H1 (cell line): ENCODE results near the gene ATR. TPM values are rescaled to one million over a fixed set of nuclear protein-coding genes. Genes with fewer than 3 reads are reported as not detected.

Experiments used
- CTCF ChIA-PET: fragments of 300-600 bp; sonication (Branson Sonifier 250); formaldehyde crosslinking; loops from one replicate; lab custom pipeline; 2021; ENCODE audit not compliant: partially characterized antibody; lab: Charles Lee
- POLR2A ChIA-PET: fragments of 300-600 bp; sonication (Branson Sonifier 250); formaldehyde crosslinking; loops from one replicate; lab custom pipeline; 2021; ENCODE audit warnings: inconsistent platforms; ENCODE audit not compliant: partially characterized antibody; lab: Charles Lee
- DNase-seq, 2 experiments: peaks; one replicate each; pipeline versions ENCODE4 v3.0.0 to v3.0.0-alpha.2; 2010 to 2022; ENCODE audit warnings: low spot score in 2 of 2, low read depth in 1 of 2, mixed read lengths in 1 of 2
- FAIRE-seq: peaks from 2 replicates; lab custom pipeline; 2011; peaks lifted over from hg19 to GRCh38; lab: Jason Lieb, UNC
- H2AFZ ChIP-seq: 2 replicates; pipeline ENCODE4 v1.8.1; 2012; ENCODE audit warnings: low read length, inconsistent platforms
- H2AK5ac ChIP-seq: 2 replicates; pipeline ENCODE4 v1.6.1; 2013; ENCODE audit warnings: low read depth, low read length
- H2BK120ac ChIP-seq: replicated peaks from 2 replicates; pipeline ENCODE3; 2013; ENCODE audit warnings: low read depth, low read length, inconsistent platforms
- H2BK12ac ChIP-seq: 2 replicates; pipeline ENCODE4 v1.6.1; 2013; ENCODE audit warnings: low read depth, low read length
- H2BK15ac ChIP-seq: 2 replicates; pipeline ENCODE4 v1.6.1; 2013; ENCODE audit warnings: low read length
- H2BK20ac ChIP-seq: 2 replicates; pipeline ENCODE4 v1.6.1; 2013; ENCODE audit warnings: low read length
- H2BK5ac ChIP-seq: 2 replicates; pipeline ENCODE4 v1.6.1; 2013; ENCODE audit warnings: low read depth, low read length
- H3K14ac ChIP-seq: 2 replicates; pipeline ENCODE4 v1.6.1; 2013; ENCODE audit warnings: inconsistent platforms; ENCODE audit not compliant: insufficient read length
- H3K18ac ChIP-seq: 2 replicates; pipeline ENCODE4 v1.6.1; 2013; ENCODE audit warnings: low read length; ENCODE audit errors: extremely low read depth
- H3K23ac ChIP-seq: 2 replicates; pipeline ENCODE4 v1.6.1; 2013; ENCODE audit warnings: inconsistent platforms; ENCODE audit not compliant: insufficient read length
- H3K23me2 ChIP-seq: 2 replicates; pipeline ENCODE4 v1.6.1; 2013; ENCODE audit warnings: low read depth, low read length
- H3K27ac ChIP-seq: 2 replicates; pipeline ENCODE4 v1.6.1; 2011; ENCODE audit warnings: low read depth, low read length, inconsistent platforms
- H3K27me3 ChIP-seq, 4 experiments: replicated peaks in 1 of 4; 1 replicate in 1 of 4; 2 replicates in 3 of 4; pipeline versions ENCODE4 v1.6.1 to v1.8.1; 2011 to 2013; ENCODE audit warnings: low read length in 3 of 4, mild to moderate bottlenecking in 3 of 4, inconsistent platforms in 2 of 4, mixed read lengths in 2 of 4, moderate library complexity in 1 of 4; ENCODE audit not compliant: control insufficient read depth in 3 of 4, insufficient read depth in 3 of 4; ENCODE audit errors: extremely low read depth in 1 of 4
- H3K36me3 ChIP-seq, 4 experiments: 2 replicates each; pipeline versions ENCODE4 v1.6.1 to v1.8.1; 2011 to 2013; ENCODE audit warnings: mild to moderate bottlenecking in 4 of 4, low read length in 3 of 4, moderate library complexity in 2 of 4, control low read depth in 1 of 4, inconsistent platforms in 1 of 4; ENCODE audit not compliant: insufficient read depth in 4 of 4, control insufficient read depth in 2 of 4
- H3K4ac ChIP-seq: replicated peaks from 2 replicates; pipeline ENCODE3; 2013; ENCODE audit warnings: low read length, low read depth, mixed read lengths, inconsistent platforms; ENCODE audit not compliant: insufficient read length
- H3K4me1 ChIP-seq, 4 experiments: replicated peaks in 1 of 4; 1 replicate in 1 of 4; 2 replicates in 3 of 4; pipeline versions ENCODE4 v1.6.1 to v1.8.1; 2011 to 2013; ENCODE audit warnings: low read length in 3 of 4, inconsistent platforms in 2 of 4, mixed read lengths in 1 of 4; ENCODE audit not compliant: insufficient read depth in 4 of 4, control insufficient read depth in 3 of 4
- H3K4me2 ChIP-seq, 2 experiments: 2 replicates each; pipeline versions ENCODE4 v1.6.1 to v1.8.1; 2011 to 2013; ENCODE audit warnings: low read depth in 2 of 2, low read length in 2 of 2, control low read depth in 1 of 2, inconsistent platforms in 1 of 2, mild to moderate bottlenecking in 1 of 2; ENCODE audit not compliant: insufficient read depth in 1 of 2
- H3K4me3 ChIP-seq, 4 experiments: fragments of 200-600, 300-600 bp in 1 of 4; sonication (generic), shearing (Covaris generic), sonication (Bioruptor Twin) in 1 of 4; 2 replicates each; pipeline versions ENCODE4 v1.5.1 to v1.8.1; 2011 to 2016; ENCODE audit warnings: low read length in 4 of 4, low read depth in 3 of 4, control low read depth in 2 of 4, inconsistent platforms in 2 of 4, mild to moderate bottlenecking in 2 of 4, mixed read lengths in 1 of 4, moderate library complexity in 1 of 4; ENCODE audit not compliant: insufficient read depth in 2 of 4; ENCODE audit errors: extremely low read depth in 1 of 4
- H3K56ac ChIP-seq: replicated peaks from 2 replicates; pipeline ENCODE3; 2013; ENCODE audit warnings: low read depth, mild to moderate bottlenecking, mixed read lengths, low read length, inconsistent platforms; ENCODE audit not compliant: insufficient read length
- H3K79me1 ChIP-seq: 2 replicates; pipeline ENCODE4 v1.6.1; 2013; ENCODE audit warnings: low read depth, low read length, control low read depth
- H3K79me2 ChIP-seq, 2 experiments: 2 replicates each; pipeline versions ENCODE4 v1.6.1 to v1.8.1; 2012 to 2013; ENCODE audit warnings: low read length in 2 of 2, mild to moderate bottlenecking in 2 of 2, inconsistent platforms in 1 of 2; ENCODE audit not compliant: insufficient read depth in 2 of 2, control insufficient read depth in 1 of 2
- H3K9ac ChIP-seq, 4 experiments: replicated peaks in 1 of 4; 1 replicate in 1 of 4; 2 replicates in 3 of 4; pipeline versions ENCODE4 v1.6.1 to v1.8.1; 2011 to 2013; ENCODE audit warnings: low read depth in 3 of 4, low read length in 3 of 4, control low read depth in 2 of 4, mild to moderate bottlenecking in 2 of 4, moderate library complexity in 2 of 4, inconsistent platforms in 1 of 4; ENCODE audit errors: extremely low read depth in 1 of 4
- H3K9me3 ChIP-seq, 2 experiments: 2 replicates each; pipeline versions ENCODE4 v1.6.1 to v1.8.1; 2012 to 2013; ENCODE audit warnings: mild to moderate bottlenecking in 2 of 2, moderate library complexity in 2 of 2, control low read depth in 1 of 2, inconsistent platforms in 1 of 2, low read depth in 1 of 2, low read length in 1 of 2, mixed read lengths in 1 of 2; ENCODE audit not compliant: insufficient read depth in 2 of 2
- H4K20me1 ChIP-seq, 2 experiments: replicated peaks in 1 of 2; 2 replicates each; pipeline versions ENCODE3 to v1.8.1; 2011 to 2013; ENCODE audit warnings: inconsistent platforms in 2 of 2, low read length in 2 of 2, mild to moderate bottlenecking in 1 of 2; ENCODE audit not compliant: insufficient read depth in 2 of 2, control insufficient read depth in 1 of 2
- H4K5ac ChIP-seq: 2 replicates; pipeline ENCODE4 v1.6.1; 2013; ENCODE audit warnings: low read length, low read depth, mixed read lengths, inconsistent platforms; ENCODE audit not compliant: insufficient read length
- H4K8ac ChIP-seq: 2 replicates; pipeline ENCODE4 v1.8.0; 2013; ENCODE audit warnings: mild to moderate bottlenecking, moderate library complexity, low read length, inconsistent platforms; ENCODE audit not compliant: insufficient read depth; ENCODE audit errors: extremely low read depth
- H4K91ac ChIP-seq: replicated peaks from 2 replicates; pipeline ENCODE3; 2013; ENCODE audit warnings: low read length, mixed read lengths, inconsistent platforms; ENCODE audit not compliant: insufficient read length
- CBX5 ChIP-seq: fragments of 300-800, 300-1000 bp; sonication (generic); IDR thresholded peaks from 2 replicates; pipeline ENCODE4 v1.7.1; 2016; ENCODE audit warnings: antibody characterized with exemption, low read length, low read depth
- RAD21 ChIP-seq, 2 experiments: IDR thresholded peaks in 1 of 2; conservative IDR thresholded peaks in 1 of 2; 2 replicates each; pipeline ENCODE4 v1.6.1; 2011; ENCODE audit warnings: low read depth in 2 of 2, low read length in 2 of 2, improper control_type of control experiment in 1 of 2, inconsistent platforms in 1 of 2, mild to moderate bottlenecking in 1 of 2, moderate library complexity in 1 of 2
- WGBS, 2 experiments: shearing (Covaris generic) in 1 of 2; methylation state at CpG; one replicate each; pipeline versions ENCODE4 v1.1.6 to v1.1.7; 2013 to 2015; ENCODE audit warnings: low lambda C conversion rate in 2 of 2, mixed read lengths in 2 of 2, inconsistent platforms in 1 of 2, low coverage in 1 of 2, missing lambda C conversion rate in 1 of 2; ENCODE audit not compliant: insufficient replicate concordance in 2 of 2, insufficient coverage in 1 of 2, insufficient read length in 1 of 2; ENCODE audit errors: extremely low coverage in 1 of 2, missing lambda C conversion rate in 1 of 2; 5-methylcytosine and 5-hydroxymethylcytosine counted together
- polyA plus RNA-seq, 7 experiments: library from polyadenylated mRNA; depleted of rRNA in 3 of 7; stranded (reverse) in 5 of 7; unstranded in 2 of 7; fragments of >200 nt in 5 of 7; fragments of 200-250 nt in 2 of 7; gene quantifications; 1 replicate in 5 of 7; 2 replicates in 1 of 7; 4 replicates in 1 of 7; pipeline versions ENCODE4 v1.2.1 to v1.2.3, GENCODE V29; 2011 to 2013; ENCODE audit warnings: missing spikeins in 2 of 7, mixed read lengths in 2 of 7
- total RNA-seq: library from RNA; stranded (reverse); fragmentation: NEBNext Ultra II Directional; extraction: Animal tissue kit (Norgen Biotek cat#: 25700); gene quantifications from 2 replicates; pipeline ENCODE4 v1.2.1, GENCODE V29; 2021
- TF ChIP-seq, protein P1 (sequence below): IDR thresholded peaks from 2 replicates; pipeline ENCODE4 v1.6.1; 2012; ENCODE audit warnings: low read length, inconsistent platforms

ATR gene
- total and polyA plus RNA-seq, 2 of the 8 experiments (the other 6 are each of a cell fraction or from before 2014, with no cell fraction given): 8.4 to 23.2 TPM

- Histone ChIP-seq H3K56ac (no peak overlapping the region), H2BK20ac (no peak overlapping the region), H2BK15ac (no peak overlapping the region), H2AK5ac (no peak overlapping the region), H3K23ac (no peak overlapping the region), H3K9me3 (peaks cover 18 to 20% of the 10 kb centered on the region in 2 experiments), H4K5ac (no peak overlapping the region), H3K4me3 (no peak overlapping the region), H3K79me2 (no peaks in the 10 kb centered on the region), H3K23me2 (no peaks in the 10 kb centered on the region), H3K4me1 (no peaks in the 10 kb centered on the region), H4K91ac (no peak overlapping the region), H3K27me3 (no peaks in the 10 kb centered on the region), H3K18ac (no peak overlapping the region), H3K36me3 (peaks cover 0 to 40% (median 16%) of the 10 kb centered on the region in 4 experiments; a peak in 4 of 8 replicates), H3K14ac (no peak overlapping the region), H3K79me1 (no peaks in the 10 kb centered on the region), H2BK120ac (no peak overlapping the region), H2BK5ac (no peak overlapping the region), H4K20me1 (no peaks in the 10 kb centered on the region), H2AFZ (no peak overlapping the region), H4K8ac (no peak overlapping the region), H2BK12ac (no peak overlapping the region), H3K27ac (no peak overlapping the region), H3K9ac (no peak overlapping the region), H3K4ac (no peak overlapping the region), H3K4me2 (no peak overlapping the region)
- CTCF ChIA-PET: no interaction called here
- TF ChIP-seq, protein P1, sequence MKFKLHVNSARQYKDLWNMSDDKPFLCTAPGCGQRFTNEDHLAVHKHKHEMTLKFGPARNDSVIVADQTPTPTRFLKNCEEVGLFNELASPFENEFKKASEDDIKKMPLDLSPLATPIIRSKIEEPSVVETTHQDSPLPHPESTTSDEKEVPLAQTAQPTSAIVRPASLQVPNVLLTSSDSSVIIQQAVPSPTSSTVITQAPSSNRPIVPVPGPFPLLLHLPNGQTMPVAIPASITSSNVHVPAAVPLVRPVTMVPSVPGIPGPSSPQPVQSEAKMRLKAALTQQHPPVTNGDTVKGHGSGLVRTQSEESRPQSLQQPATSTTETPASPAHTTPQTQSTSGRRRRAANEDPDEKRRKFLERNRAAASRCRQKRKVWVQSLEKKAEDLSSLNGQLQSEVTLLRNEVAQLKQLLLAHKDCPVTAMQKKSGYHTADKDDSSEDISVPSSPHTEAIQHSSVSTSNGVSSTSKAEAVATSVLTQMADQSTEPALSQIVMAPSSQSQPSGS: no peak
- no peak for TF ChIP-seq RAD21 (IDR thresholded peaks at IDR 0.05 in 1 of 2, conservative IDR thresholded peaks at IDR 0.05 in 1 of 2; ENCODE audit: low read depth in 2 of 2, low read length in 2 of 2)
- TF ChIP-seq CBX5: no peak
- FAIRE-seq (no peak), DNase-seq (no peak)
- WGBS, 2 experiments: 94% methylated on average over 2 of the region's 2 CpGs; no CpG with 5 or more reads in 1 of the 2 experiments
- POLR2A ChIA-PET: no interaction called here
Observed at GRCh38 chr3:142481196-142481595, 97.3 kb downstream of the ATR start.
